ENCODE measurements around the gene RCC1. TPM values are rescaled to one million over a fixed set of nuclear protein-coding genes. Genes with fewer than 3 reads are reported as not detected.

The RCC1 gene
- polyA plus RNA-seq, 1 donor (not counting 4 experiments of a cell fraction or from before 2014, with no cell fraction given) = 38.6 TPM

DNA sequence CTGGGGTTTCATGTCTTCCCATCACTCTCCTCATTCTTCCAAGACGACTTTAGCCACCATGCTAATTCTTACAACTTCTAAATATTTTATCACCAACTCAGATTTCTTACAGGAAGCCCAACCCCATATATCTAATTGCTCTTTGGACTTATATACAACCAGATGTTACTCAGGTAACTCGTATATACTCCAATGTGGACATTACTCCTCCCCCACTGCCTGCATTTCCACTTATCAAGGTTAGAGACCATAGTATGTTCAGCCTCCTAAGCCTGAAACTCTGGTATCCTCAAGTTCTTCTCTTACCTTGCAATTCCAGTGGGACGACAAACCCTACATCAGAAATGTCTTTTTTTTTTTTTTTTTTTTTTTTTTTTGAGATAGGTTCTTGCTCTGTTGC, 2.7 kb upstream of the RCC1 start:
- Histone ChIP-seq H2AFZ (ENCODE audit: control insufficient read depth, low read length) (no peak overlapping the region), H3K4me3 (ENCODE audit: control insufficient read depth in 2 of 3, extremely low read depth in 1 of 3, insufficient read depth in 2 of 3, low read depth in 1 of 3, low read length in 3 of 3) (no peak overlapping the region), H3K4me2 (ENCODE audit: control insufficient read depth, extremely low read depth, insufficient read depth, low read depth, low read length) (no peak overlapping the region), H3K9me1 (ENCODE audit: control insufficient read depth, extremely low read depth, insufficient read depth, low read length) (no peaks in the 10 kb centered on the region), H3K27me3 (ENCODE audit: control insufficient read depth, extremely low read depth, insufficient read depth, low read length) (no peaks in the 10 kb centered on the region), H3K79me2 (ENCODE audit: control insufficient read depth, insufficient read depth, low read length) (peaks cover 23% of the 10 kb centered on the region), H3K36me3 (ENCODE audit: control insufficient read depth in 2 of 2, extremely low read depth in 1 of 2, insufficient read depth in 2 of 2, low read length in 2 of 2) (peaks cover 8 to 20% of the 10 kb centered on the region in 2 experiments), H3K4me1 (ENCODE audit: control insufficient read depth, extremely low read depth, insufficient read depth, low read length) (peaks cover 3% of the 10 kb centered on the region), H4K20me1 (ENCODE audit: control insufficient read depth, extremely low read depth, insufficient read depth, low read length) (no peaks in the 10 kb centered on the region), H3K27ac (ENCODE audit: control insufficient read depth, insufficient read depth, low read length) (no peak overlapping the region), H3K9me3 (ENCODE audit: control insufficient read depth, low read depth, low read length) (no peaks in the 10 kb centered on the region), H3K9ac (ENCODE audit: control insufficient read depth, extremely low read depth, insufficient read depth, low read length) (no peak overlapping the region)
- DNase-seq (ENCODE audit: low read depth, low spot score) (no peak), FAIRE-seq (no peak)
- dilution Hi-C loops (cut with MboI; ENCODE audit: extremely low pct_ligation_motif_present, low sequenced_read_pairs) = no loop called here
- TF ChIP-seq, protein P1, sequence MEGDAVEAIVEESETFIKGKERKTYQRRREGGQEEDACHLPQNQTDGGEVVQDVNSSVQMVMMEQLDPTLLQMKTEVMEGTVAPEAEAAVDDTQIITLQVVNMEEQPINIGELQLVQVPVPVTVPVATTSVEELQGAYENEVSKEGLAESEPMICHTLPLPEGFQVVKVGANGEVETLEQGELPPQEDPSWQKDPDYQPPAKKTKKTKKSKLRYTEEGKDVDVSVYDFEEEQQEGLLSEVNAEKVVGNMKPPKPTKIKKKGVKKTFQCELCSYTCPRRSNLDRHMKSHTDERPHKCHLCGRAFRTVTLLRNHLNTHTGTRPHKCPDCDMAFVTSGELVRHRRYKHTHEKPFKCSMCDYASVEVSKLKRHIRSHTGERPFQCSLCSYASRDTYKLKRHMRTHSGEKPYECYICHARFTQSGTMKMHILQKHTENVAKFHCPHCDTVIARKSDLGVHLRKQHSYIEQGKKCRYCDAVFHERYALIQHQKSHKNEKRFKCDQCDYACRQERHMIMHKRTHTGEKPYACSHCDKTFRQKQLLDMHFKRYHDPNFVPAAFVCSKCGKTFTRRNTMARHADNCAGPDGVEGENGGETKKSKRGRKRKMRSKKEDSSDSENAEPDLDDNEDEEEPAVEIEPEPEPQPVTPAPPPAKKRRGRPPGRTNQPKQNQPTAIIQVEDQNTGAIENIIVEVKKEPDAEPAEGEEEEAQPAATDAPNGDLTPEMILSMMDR (optimal IDR thresholded peaks at IDR 0.05 in 1 of 3, IDR thresholded peaks at IDR 0.05 in 1 of 3, conservative IDR thresholded peaks at IDR 0.05 in 1 of 3; ENCODE audit: extremely low read depth in 1 of 3, insufficient read depth in 2 of 3, low read length in 3 of 3) = no peak
- no peak for TF ChIP-seq EZH2 (IDR thresholded peaks at IDR 0.05; ENCODE audit: low read length)

DNA sequence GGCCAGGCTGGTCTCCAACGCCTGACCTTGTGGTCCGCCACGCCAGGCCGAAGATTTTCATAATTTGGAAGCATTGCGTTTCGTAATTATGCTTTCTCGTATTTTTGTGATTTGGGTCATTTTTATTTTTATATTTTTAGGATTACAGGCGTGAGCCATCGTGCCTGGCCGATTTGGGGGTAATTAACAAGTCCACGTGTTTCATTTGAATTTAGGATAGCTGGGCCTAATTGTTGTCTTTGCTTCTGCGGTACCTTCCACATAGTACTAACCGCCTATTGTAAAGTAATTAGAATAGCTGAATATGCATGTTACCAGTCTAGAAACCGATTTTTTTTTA, 1.0 kb downstream of the RCC1 start:
- no peaks in the 10 kb centered on the region for H3K9me3 ChIP-seq (ENCODE audit: control insufficient read depth, low read depth, low read length)
- DNase-seq (ENCODE audit: low read depth, low spot score) (no peak), FAIRE-seq (no peak)
- H3K36me3 ChIP-seq (ENCODE audit: control insufficient read depth in 2 of 2, extremely low read depth in 1 of 2, insufficient read depth in 2 of 2, low read length in 2 of 2) = peaks cover 28 to 50% of the 10 kb centered on the region in 2 experiments
- H2AFZ ChIP-seq (ENCODE audit: control insufficient read depth, low read length) = no peak overlapping the region
- peaks cover 21% of the 10 kb centered on the region for H4K20me1 ChIP-seq (ENCODE audit: control insufficient read depth, extremely low read depth, insufficient read depth, low read length)
- H3K27ac ChIP-seq (ENCODE audit: control insufficient read depth, insufficient read depth, low read length) = peak overlapping the region; percentile 86
- dilution Hi-C loops (cut with MboI; ENCODE audit: extremely low pct_ligation_motif_present, low sequenced_read_pairs) = no loop called here
- peaks cover 27% of the 10 kb centered on the region for H3K79me2 ChIP-seq (ENCODE audit: control insufficient read depth, insufficient read depth, low read length)
- peak overlapping the region; percentile 98 for H3K9ac ChIP-seq (ENCODE audit: control insufficient read depth, extremely low read depth, insufficient read depth, low read length)
- TF ChIP-seq, protein P1 (optimal IDR thresholded peaks at IDR 0.05 in 1 of 3, IDR thresholded peaks at IDR 0.05 in 1 of 3, conservative IDR thresholded peaks at IDR 0.05 in 1 of 3; ENCODE audit: extremely low read depth in 1 of 3, insufficient read depth in 2 of 3, low read length in 3 of 3) = no peak
- no peak for TF ChIP-seq EZH2 (IDR thresholded peaks at IDR 0.05; ENCODE audit: low read length)
- no peaks in the 10 kb centered on the region for H3K27me3 ChIP-seq (ENCODE audit: control insufficient read depth, extremely low read depth, insufficient read depth, low read length)
- peak overlapping the region; percentile 69 to 87 (median 73) for H3K4me3 ChIP-seq (ENCODE audit: control insufficient read depth in 2 of 3, extremely low read depth in 1 of 3, insufficient read depth in 2 of 3, low read depth in 1 of 3, low read length in 3 of 3)
- H3K9me1 ChIP-seq (ENCODE audit: control insufficient read depth, extremely low read depth, insufficient read depth, low read length) = no peaks in the 10 kb centered on the region
- peak overlapping the region; percentile 98 for H3K4me2 ChIP-seq (ENCODE audit: control insufficient read depth, extremely low read depth, insufficient read depth, low read depth, low read length)
- peaks cover 19% of the 10 kb centered on the region for H3K4me1 ChIP-seq (ENCODE audit: control insufficient read depth, extremely low read depth, insufficient read depth, low read length)

Measured in keratinocyte (primary cell).